ENCODE measurements around the gene PRKCB. TPM values are rescaled to one million over a fixed set of nuclear protein-coding genes. Genes with fewer than 3 reads are reported as not detected.
"Not testable (repeated sequence)": the region's sequence is repeated elsewhere in the genome, so short reads cannot be mapped to it uniquely, and the experiment has no call there.

Gene PRKCB
- total RNA-seq, 1 donor from 2014 or later = 0.69 TPM

GRCh38 chr16:24018485-24018884, 182.7 kb downstream of the PRKCB start:
- Mint-ChIP-seq H3K9me3 (ENCODE audit: unreplicated experiment) (no peaks in the 10 kb centered on the region), H3K36me3 (ENCODE audit: unreplicated experiment) (no peaks in the 10 kb centered on the region), H3K4me1 (ENCODE audit: low read depth, unreplicated experiment) (no peaks in the 10 kb centered on the region), H3K27me3 (ENCODE audit: unreplicated experiment) (no peaks in the 10 kb centered on the region), H3K4me3 (ENCODE audit: unreplicated experiment) (no peak overlapping the region), H3K27ac (ENCODE audit: unreplicated experiment) (no peak overlapping the region)
- no peak for DNase-seq
- TF ChIP-seq CTCF (IDR thresholded peaks at IDR 0.05; ENCODE audit: partially characterized antibody, unreplicated experiment) = no peak

GRCh38 chr16:24022797-24023196, 187.0 kb downstream of the PRKCB start:
- no peak for DNase-seq
- H3K9me3 Mint-ChIP-seq (ENCODE audit: unreplicated experiment) = no peaks in the 10 kb centered on the region
- TF ChIP-seq CTCF (IDR thresholded peaks at IDR 0.05; ENCODE audit: partially characterized antibody, unreplicated experiment) = no peak
- H3K27ac Mint-ChIP-seq (ENCODE audit: unreplicated experiment) = no peak overlapping the region
- H3K27me3 Mint-ChIP-seq (ENCODE audit: unreplicated experiment) = peaks cover 5% of the 10 kb centered on the region
- H3K4me1 Mint-ChIP-seq (ENCODE audit: low read depth, unreplicated experiment) = no peaks in the 10 kb centered on the region
- H3K4me3 Mint-ChIP-seq (ENCODE audit: unreplicated experiment) = no peak overlapping the region
- no peaks in the 10 kb centered on the region for H3K36me3 Mint-ChIP-seq (ENCODE audit: unreplicated experiment)

GRCh38 chr16:24023621-24024020, 187.8 kb downstream of the PRKCB start:
- H3K27ac Mint-ChIP-seq (ENCODE audit: unreplicated experiment) = no peak overlapping the region
- no peaks in the 10 kb centered on the region for H3K36me3 Mint-ChIP-seq (ENCODE audit: unreplicated experiment)
- H3K4me3 Mint-ChIP-seq (ENCODE audit: unreplicated experiment) = no peak overlapping the region
- peaks cover 5% of the 10 kb centered on the region for H3K27me3 Mint-ChIP-seq (ENCODE audit: unreplicated experiment)
- no peaks in the 10 kb centered on the region for H3K4me1 Mint-ChIP-seq (ENCODE audit: low read depth, unreplicated experiment)
- H3K9me3 Mint-ChIP-seq (ENCODE audit: unreplicated experiment) = no peaks in the 10 kb centered on the region
- DNase-seq = no peak
- no peak for TF ChIP-seq CTCF (IDR thresholded peaks at IDR 0.05; ENCODE audit: partially characterized antibody, unreplicated experiment)

GRCh38 chr16:24024971-24025370, 189.2 kb downstream of the PRKCB start:
- no peaks in the 10 kb centered on the region for H3K36me3 Mint-ChIP-seq (ENCODE audit: unreplicated experiment)
- H3K4me3 Mint-ChIP-seq (ENCODE audit: unreplicated experiment) = no peak overlapping the region
- no peaks in the 10 kb centered on the region for H3K9me3 Mint-ChIP-seq (ENCODE audit: unreplicated experiment)

GRCh38 chr16:24027466-24027865, 191.7 kb downstream of the PRKCB start:
- H3K4me3 Mint-ChIP-seq (ENCODE audit: unreplicated experiment) = no peak overlapping the region
- no peak overlapping the region for H3K27ac Mint-ChIP-seq (ENCODE audit: unreplicated experiment)
- H3K4me1 Mint-ChIP-seq (ENCODE audit: low read depth, unreplicated experiment) = no peaks in the 10 kb centered on the region
- no peaks in the 10 kb centered on the region for H3K36me3 Mint-ChIP-seq (ENCODE audit: unreplicated experiment)
- no peak for DNase-seq
- H3K9me3 Mint-ChIP-seq (ENCODE audit: unreplicated experiment) = no peaks in the 10 kb centered on the region
- TF ChIP-seq CTCF (IDR thresholded peaks at IDR 0.05; ENCODE audit: partially characterized antibody, unreplicated experiment) = no peak
- peaks cover 5% of the 10 kb centered on the region for H3K27me3 Mint-ChIP-seq (ENCODE audit: unreplicated experiment)

More at GRCh38 chr16:24024971-24025370, 189.2 kb downstream of the PRKCB start:
- Mint-ChIP-seq H3K4me1 (ENCODE audit: low read depth, unreplicated experiment) (no peaks in the 10 kb centered on the region), H3K27me3 (ENCODE audit: unreplicated experiment) (peaks cover 5% of the 10 kb centered on the region), H3K27ac (ENCODE audit: unreplicated experiment) (no peak overlapping the region)
- DNase-seq = no peak
- no peak for TF ChIP-seq CTCF (IDR thresholded peaks at IDR 0.05; ENCODE audit: partially characterized antibody, unreplicated experiment)

GRCh38 chr16:24029841-24030240, 194.1 kb downstream of the PRKCB start:
- H3K9me3 Mint-ChIP-seq (ENCODE audit: unreplicated experiment); H3K36me3 Mint-ChIP-seq (ENCODE audit: unreplicated experiment); H3K27me3 Mint-ChIP-seq (ENCODE audit: unreplicated experiment): not testable (repeated sequence)

More at GRCh38 chr16:24029841-24030240, 194.1 kb downstream of the PRKCB start:
- DNase-seq; H3K4me3 Mint-ChIP-seq (ENCODE audit: unreplicated experiment); H3K4me1 Mint-ChIP-seq (ENCODE audit: low read depth, unreplicated experiment); H3K27ac Mint-ChIP-seq (ENCODE audit: unreplicated experiment): not testable (repeated sequence)
